NCI-H2029 treated with DMSO at 0.1 percent for 48 hours (cell line): ENCODE results near the gene ABCC1.
"Not testable (repeated sequence)": the region's sequence is repeated elsewhere in the genome, so short reads cannot be mapped to it uniquely, and the experiment has no call there.

Source experiments
- DNase-seq: peaks from one replicate; lab custom pipeline; 2025; lab: John Stamatoyannopoulos, UW

ABCC1 gene

GRCh38 chr16:16189842-16190241 is 240.4 kb downstream of the ABCC1 start:
- DNase-seq, result no peak

DNA sequence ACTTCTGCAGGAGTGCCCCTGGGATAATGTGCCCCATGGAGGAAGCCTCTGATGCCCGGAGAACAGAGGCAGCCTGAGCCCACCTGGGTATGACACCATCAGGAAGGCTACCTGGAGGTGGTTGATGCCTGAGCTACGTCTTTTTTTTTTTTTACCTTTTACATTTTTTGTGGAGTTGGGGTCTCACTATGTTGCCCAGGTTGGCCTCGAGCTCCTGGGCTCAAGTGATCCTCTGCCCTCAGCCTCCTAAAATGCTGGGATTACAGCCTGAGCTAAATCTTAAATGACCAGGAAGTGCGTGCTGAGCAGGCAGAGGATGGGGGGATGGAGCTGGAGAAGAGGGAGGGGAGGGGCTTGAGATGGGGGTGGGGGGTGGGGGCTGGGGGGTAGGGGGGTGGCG is 241.1 kb downstream of the ABCC1 start:
- DNase-seq, result no peak

GRCh38 chr16:16190966-16191365 is 241.6 kb downstream of the ABCC1 start:
- not testable (repeated sequence) for DNase-seq

DNA sequence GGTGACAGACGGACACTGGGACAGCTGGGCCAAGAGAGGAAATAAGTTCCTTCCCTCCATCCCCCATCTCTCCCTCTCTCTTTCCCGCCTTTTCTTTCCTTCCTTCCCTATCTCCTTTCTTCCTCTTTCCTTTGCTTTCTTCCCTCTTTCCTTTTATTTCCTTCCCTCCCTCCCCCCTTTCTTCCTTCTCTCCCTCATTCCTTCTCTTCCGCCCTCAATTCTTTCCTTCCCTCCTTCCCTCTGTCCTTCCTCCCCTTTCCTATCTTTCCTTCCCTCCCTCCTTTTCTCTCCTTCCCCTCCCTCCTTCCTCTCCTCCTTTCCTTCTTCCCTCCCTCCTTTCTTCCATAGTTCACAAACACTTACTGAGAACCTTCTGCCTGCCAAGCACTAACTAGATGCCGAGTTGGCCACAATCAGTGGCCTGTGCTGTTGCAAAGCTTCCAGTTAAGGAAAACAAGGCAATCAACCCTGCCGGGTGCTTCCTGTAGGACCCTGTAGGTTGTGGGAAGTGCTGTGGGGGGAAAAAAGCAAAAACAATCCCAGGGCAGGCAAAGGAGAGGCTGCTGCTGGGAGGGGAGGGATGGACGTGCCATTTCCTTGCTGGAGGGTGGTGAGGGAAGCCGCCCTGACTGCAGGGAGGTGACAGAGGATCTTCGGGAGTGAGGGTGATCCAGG is 242.2 kb downstream of the ABCC1 start:
- no peak for DNase-seq
